ENCODE measurements around the gene ARL16.
"Not testable (repeated sequence)": the region's sequence is repeated elsewhere in the genome, so short reads cannot be mapped to it uniquely, and the experiment has no call there.

Gene ARL16

DNA sequence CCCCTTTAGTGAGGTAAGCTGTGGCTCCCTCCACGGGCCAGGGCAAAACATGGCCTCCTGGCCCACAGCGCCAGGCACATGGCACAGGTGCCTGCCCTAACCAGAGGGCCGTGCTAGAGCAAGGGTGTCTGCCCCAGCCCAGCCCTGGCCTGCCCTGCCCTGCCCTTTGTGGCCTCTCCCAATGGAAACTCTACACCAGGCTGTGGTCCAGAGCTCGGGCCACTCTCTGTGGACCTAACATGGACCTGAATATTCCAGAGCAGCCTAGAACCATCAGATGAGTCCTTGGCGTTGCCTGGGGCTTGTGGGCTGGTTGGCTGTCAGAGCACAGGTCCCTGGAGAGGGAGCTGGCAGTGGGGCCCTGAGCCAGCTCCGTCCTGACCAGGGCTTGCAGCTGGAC is 11.6 kb upstream of the ARL16 start:
- DNase-seq (ENCODE audit: low read depth): no peak

DNA sequence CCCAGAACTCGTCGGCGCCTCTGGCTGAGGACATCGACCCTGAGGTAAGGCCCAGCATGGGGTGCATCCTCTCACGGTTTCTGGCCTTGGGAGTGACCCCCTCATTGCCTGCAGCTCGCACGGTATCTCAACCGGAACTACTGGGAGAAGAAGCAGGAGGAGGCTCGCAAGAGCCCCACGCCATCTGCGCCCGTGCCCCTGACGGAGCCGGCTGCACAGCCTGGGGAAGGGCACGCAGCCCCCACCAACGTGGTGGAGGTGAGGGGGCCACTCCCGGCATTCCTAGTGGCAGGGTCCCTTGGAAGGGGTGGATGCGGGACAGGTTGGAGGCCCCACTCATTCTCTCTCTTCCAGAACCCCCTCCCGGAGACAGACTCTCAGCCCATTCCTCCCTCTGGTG is 11.2 kb upstream of the ARL16 start:
- DNase-seq (ENCODE audit: low read depth): no peak

DNA sequence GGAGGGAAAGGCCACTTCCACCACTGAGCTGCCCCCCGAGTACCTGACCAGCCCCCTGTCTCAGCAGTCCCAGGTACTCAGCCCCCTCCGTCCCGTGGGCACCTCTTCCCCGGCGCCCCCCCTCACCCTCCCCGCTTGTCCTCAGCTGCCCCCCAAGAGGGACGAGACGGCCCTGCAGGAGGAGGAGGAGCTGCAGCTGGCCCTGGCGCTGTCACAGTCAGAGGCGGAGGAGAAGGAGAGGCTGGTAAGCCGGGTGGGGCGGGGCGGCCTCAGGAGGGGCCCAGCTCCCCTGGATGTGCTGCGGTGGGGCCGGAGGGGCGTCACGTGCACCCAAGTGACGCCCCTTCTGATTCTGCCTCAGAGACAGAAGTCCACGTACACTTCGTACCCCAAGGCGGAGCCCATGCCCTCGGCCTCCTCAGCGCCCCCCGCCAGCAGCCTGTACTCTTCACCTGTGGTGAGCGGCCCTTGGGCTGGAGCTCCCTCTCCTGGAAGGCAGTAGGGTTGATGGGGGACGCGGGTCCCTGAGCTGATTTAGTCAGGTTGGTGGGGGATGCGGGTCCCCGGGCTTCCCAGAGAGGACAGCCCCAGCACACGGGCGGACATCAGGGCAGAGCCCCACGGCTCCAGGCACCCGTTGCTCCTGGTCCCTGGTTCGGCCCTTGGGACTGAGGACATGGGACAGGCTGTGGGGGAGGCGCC is 10.1 kb upstream of the ARL16 start:
- DNase-seq (ENCODE audit: low read depth): no peak

GRCh38 chr17:81691608-81692007 is 8.0 kb upstream of the ARL16 start:
- no peak for DNase-seq (ENCODE audit: low read depth)

DNA sequence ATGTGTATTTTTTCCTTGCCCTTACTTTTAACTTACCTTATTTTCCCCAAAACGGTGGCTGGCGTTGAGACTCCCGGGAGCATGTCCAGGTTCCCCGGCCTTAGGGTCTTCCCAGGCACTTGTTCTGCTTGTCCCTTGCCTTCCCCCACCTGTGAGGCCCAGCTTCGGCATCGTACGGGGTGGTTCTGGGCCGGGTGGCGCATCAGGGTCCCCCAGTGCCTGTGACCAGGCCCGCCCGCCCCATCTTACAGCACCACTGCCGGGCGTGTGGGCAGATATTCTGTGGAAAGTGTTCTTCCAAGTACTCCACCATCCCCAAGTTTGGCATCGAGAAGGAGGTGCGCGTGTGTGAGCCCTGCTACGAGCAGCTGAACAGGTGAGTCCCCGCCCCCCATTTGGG is 7.6 kb upstream of the ARL16 start:
- no peak for DNase-seq (ENCODE audit: low read depth)

DNA sequence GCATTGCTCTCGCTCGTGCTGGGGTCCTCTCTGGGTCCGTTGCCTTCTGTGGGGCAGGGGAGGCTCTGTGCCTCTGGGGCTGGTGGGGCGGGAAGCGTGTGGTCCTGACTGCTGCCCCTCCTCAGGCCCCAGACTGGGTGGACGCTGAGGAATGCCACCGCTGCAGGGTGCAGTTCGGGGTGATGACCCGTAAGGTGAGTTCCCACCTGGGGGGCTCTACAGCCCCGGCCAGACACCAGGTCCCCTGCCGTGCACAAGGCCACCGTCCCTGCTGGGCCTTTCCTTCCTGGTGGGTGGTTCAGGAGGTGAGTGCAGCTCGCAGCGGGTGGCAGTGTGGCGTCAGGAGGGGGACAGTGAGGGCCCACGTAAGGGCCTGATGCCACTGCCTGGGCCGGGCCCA is 7.0 kb upstream of the ARL16 start:
- no peak for DNase-seq (ENCODE audit: low read depth)

DNA sequence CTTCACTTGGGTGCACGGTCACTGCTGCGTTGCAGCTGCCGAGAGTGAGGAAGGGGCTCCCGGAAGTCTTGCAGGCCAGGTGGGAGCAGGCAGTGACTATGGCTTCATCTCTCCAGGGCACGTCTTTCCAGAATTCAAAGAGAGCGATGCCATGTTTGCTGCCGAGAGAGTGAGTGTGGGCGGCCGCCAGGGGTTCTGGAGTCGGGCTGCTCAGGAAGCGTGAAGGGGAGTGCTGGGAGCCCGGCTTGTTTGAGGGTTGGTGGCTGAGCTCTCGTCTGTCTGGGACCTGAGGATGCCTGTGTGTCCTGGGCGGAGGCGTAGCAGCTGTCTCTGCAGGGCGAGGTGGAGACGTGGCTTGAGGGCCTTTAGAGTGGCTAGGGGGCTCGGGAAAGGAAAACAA is 6.5 kb upstream of the ARL16 start:
- no peak for DNase-seq (ENCODE audit: low read depth)

DNA sequence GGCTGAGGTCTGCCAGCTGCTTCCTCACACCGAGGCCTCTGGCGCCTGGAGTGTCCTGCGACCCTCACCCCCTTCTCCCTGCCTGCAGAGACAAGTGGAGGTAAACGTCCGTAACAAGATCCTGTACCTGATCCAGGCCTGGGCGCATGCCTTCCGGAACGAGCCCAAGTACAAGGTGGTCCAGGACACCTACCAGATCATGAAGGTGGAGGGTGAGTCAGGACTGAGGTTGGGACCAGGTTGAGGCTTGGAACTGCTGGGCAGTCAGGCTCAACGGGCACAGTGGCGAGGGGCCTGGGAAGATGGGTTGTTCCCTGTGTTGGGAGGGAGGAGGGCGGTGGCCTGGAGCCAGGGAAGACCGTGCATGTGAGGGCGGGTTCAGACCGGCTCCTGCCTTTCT is 5.0 kb upstream of the ARL16 start:
- no peak for DNase-seq (ENCODE audit: low read depth)

- DNase-seq (ENCODE audit: low read depth): no peak
Measured at GRCh38 chr17:81687770-81688541, 4.4 kb upstream of the ARL16 start.

DNA sequence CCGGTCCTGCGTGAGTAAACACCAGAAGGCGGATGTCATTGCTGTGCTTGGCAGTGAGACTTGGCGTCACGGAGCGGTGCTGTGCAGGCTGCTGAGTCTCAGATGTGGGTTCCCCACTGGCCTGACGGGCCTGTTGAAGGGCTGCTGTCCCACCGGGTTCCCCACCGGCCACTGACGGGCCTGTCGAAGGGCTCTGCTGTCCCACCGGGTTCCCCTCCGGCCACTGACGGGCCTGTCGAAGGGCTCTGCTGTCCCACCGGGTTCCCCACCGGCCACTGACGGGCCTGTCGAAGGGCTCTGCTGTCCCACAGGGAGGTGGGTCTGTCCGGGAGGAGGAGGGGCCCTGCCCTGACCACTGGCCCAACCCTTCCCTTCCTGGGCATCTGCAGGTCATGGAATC is 3.0 kb upstream of the ARL16 start:
- DNase-seq (ENCODE audit: low read depth): no peak

GRCh38 chr17:81685108-81685507 is 1.5 kb upstream of the ARL16 start:
- no peak for DNase-seq (ENCODE audit: low read depth)

GRCh38 chr17:81684442-81684911 is 880 bp upstream of the ARL16 start:
- DNase-seq (ENCODE audit: low read depth): no peak

- DNase-seq (ENCODE audit: low read depth): no peak
Measured at GRCh38 chr17:81683208-81683583, 401 bp downstream of the ARL16 start.

DNA sequence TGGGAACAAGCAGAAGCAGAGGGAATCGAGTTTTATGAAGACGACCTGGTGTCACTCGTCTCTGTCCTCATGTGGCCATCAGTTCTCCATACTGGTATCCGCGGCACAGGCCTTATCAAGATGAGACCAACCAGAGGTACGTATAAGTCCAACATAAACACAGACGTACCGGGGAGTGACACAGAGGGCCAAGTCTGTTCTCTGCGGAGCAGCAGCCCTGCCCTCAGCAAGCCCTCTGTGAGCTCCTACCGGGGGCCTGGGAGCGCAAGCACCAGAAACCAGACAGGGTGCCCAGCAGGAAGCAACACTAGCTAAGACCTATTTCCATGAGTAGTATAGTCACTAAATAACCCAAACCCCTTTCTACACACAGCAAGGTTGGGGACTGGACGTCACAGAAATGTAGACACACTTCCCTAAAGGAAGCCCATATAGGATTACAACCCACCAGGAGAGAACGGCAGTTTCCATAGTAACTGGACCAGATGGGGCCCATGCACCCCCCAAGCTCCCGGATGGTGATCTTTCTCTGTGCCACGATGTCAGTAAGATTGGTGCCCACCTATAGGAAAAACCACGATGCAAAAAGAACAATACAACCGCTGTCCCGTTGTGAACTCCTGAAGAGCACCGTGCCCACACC is 911 bp downstream of the ARL16 start:
- no peak for DNase-seq (ENCODE audit: low read depth)

GRCh38 chr17:81681672-81682071 is 1.9 kb downstream of the ARL16 start:
- DNase-seq (ENCODE audit: low read depth): no peak

- no peak for DNase-seq (ENCODE audit: low read depth)
Measured at GRCh38 chr17:81680150-81680549, 3.4 kb downstream of the ARL16 start.

DNA sequence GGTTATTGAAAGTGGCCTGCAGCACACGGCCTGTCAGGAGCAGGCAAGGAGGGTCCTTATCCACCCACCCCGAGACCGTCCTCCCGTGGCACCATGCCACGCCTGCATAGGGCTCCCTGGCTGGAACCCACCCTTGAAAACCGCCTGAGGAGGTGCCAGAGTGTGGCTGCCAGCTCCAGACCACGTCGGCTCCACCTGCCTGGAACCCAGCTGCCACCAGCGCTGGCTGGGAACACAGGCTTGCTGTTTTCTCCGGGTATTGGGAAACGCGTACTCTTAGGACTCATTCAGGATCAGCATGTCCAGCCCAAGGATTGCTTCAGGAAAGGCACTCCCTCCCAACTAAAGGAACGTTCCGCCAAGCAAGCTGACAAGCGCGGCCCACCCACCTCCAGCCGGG is 6.7 kb downstream of the ARL16 start:
- DNase-seq (ENCODE audit: low read depth): no peak

DNA sequence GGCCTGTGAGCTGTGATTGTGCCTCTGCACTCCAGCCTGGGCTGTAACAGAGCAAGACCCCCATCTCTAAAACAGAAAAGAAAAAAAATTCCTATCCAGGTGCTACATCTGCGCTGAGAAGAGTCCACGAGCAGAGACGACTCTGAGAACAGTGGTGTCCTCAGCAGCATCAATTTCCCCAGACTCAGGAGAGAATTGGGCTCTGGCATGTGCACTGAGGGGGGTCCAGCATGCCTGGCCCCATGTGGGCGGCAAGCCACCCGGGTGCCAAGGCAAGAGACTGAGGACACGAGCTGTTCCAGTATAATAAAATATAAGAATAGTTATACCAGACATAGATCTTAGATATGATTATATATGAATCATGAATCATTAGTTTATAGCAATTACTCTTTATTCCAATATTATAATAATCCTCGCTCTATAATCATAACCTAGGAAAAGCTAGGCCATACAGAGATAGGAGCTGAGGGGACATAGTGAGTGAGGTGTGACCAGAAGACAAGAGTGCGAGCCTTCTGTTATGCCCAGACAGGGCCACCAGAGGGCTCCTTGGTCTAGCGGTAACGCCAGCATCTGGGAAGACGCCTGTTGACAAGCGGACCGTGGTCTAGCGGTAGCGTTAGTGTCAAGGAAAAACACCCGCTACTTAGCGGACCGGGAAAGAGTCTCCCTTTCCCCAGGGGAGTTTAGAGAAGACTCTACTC is 7.9 kb downstream of the ARL16 start:
- DNase-seq (ENCODE audit: low read depth): not testable (repeated sequence)

DNA sequence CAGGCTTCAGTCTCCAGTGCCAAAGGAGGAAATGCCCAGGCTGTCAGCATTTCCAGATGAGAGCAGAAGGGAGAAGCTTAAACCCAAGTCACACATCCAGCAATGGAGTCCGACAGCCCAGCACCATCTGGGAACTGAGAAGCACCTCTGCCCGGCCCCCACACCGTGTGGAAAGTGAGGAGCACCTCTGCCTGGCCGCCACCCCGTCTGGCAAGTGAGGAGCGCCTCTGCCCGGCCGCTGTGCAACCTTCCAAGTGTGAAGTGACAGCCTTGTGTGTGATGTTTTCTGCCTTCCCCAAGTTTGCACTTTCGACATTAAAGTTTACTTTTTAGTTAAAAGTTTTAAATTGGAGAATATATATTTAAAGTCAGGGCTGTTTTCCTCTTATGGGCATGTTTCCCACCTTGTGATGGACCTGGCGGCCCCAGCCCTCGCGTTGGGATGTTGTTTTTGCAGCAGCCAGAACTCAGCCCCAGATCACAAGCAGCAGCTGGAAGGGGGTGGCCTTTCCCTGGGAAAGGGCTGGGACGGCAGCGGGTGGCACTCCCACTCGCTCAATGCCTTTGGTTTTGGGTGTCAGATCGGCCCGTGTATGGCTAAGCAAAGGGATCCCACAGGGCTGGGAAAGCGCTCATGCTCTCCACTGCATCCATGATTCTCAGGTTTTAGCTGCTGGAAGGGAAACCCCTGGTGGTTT is 9.9 kb downstream of the ARL16 start:
- no peak for DNase-seq (ENCODE audit: low read depth)

- DNase-seq (ENCODE audit: low read depth): no peak
Measured at GRCh38 chr17:81672954-81673353, 10.6 kb downstream of the ARL16 start.

GRCh38 chr17:81672504-81672903 is 11.1 kb downstream of the ARL16 start:
- DNase-seq (ENCODE audit: low read depth): no peak

DNA sequence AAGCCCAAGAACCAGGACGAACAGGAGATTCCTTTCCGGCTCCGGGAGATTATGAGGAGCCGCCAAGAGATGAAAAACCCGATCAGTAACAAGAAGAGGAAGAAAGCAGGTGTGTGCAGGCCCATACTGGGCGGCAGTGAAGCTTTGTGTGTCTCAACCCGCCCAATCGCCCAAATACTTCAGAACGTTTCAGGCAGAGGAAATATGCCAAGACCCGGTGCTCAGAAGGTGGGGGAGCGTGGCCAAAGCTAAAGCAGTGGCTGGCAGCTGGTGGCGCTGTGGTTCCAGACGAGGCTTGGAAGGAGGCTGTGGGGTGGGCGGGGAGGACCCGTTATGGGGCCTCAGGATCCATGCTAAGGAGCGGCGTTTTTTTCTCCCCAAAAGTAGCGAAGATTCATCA is 15.8 kb downstream of the ARL16 start:
- DNase-seq (ENCODE audit: low read depth): no peak

All from activated T-helper 9 cell treated with anti-CD3 and anti-CD28 coated beads, Interleukin-2, amount 50 U/mL, for 16 hours (primary cell).